MM.1S (cell line): ENCODE measurements around the gene CLEC6A.

Experiments used
- DNase-seq: peaks from one replicate; pipeline ENCODE4 v3.0.0-alpha.2; 2015
- H2AFZ ChIP-seq: fragments of 300-600 bp; sonication (generic); 2 replicates; pipeline ENCODE4 v1.6.0; 2016; ENCODE audit warnings: antibody characterized with exemption, low read length
- H3F3A ChIP-seq: fragments of 300-600 bp; sonication (generic); 2 replicates; pipeline ENCODE4 v1.6.1; 2016; ENCODE audit warnings: mild to moderate bottlenecking, antibody characterized with exemption, low read length, moderate library complexity, mixed read lengths; ENCODE audit not compliant: insufficient read depth
- H3K27ac ChIP-seq: fragments of 300-600 bp; sonication (generic); 2 replicates; pipeline ENCODE4 v1.5.1; 2016; ENCODE audit warnings: mild to moderate bottlenecking, low read length
- H3K27me3 ChIP-seq: fragments of 300-600 bp; sonication (generic); replicated peaks from 2 replicates; pipeline ENCODE4 v1.6.0; 2016; ENCODE audit warnings: low read length; ENCODE audit not compliant: insufficient read depth
- H3K36me3 ChIP-seq: fragments of 300-600 bp; sonication (generic); replicated peaks from 2 replicates; pipeline ENCODE4 v1.6.1; 2016; ENCODE audit warnings: mild to moderate bottlenecking, low read length, mixed read lengths; ENCODE audit not compliant: insufficient read depth
- H3K4me1 ChIP-seq: fragments of 300-600 bp; sonication (generic); 2 replicates; pipeline ENCODE4 v1.6.1; 2016; ENCODE audit warnings: low read length, mixed read lengths
- H3K4me2 ChIP-seq: fragments of 300-600 bp; sonication (generic); 2 replicates; pipeline ENCODE4 v1.6.0; 2016; ENCODE audit warnings: low read depth, low read length
- H3K4me3 ChIP-seq: fragments of 300-600 bp; sonication (generic); 2 replicates; pipeline ENCODE4 v1.5.1; 2016; ENCODE audit warnings: low read length, mixed read lengths
- H3K79me2 ChIP-seq: fragments of 300-600 bp; sonication (generic); 2 replicates; pipeline ENCODE4 v1.6.1; 2016; ENCODE audit warnings: mixed run types, low read length, mixed read lengths
- H3K9ac ChIP-seq: fragments of 300-600 bp; sonication (generic); 2 replicates; pipeline ENCODE4 v1.6.1; 2016; ENCODE audit warnings: low read length, mixed read lengths
- H3K9me2 ChIP-seq: fragments of 300-600 bp; sonication (generic); replicated peaks from 2 replicates; pipeline ENCODE4 v1.6.1; 2016; ENCODE audit warnings: mild to moderate bottlenecking, low read length, mixed read lengths; ENCODE audit not compliant: insufficient read depth
- H3K9me3 ChIP-seq: fragments of 300-600 bp; sonication (generic); replicated peaks from 2 replicates; pipeline ENCODE4 v1.6.1; 2016; ENCODE audit warnings: mild to moderate bottlenecking, low read length, mixed read lengths; ENCODE audit not compliant: insufficient read depth
- H4K20me1 ChIP-seq: fragments of 300-600 bp; sonication (generic); 2 replicates; pipeline ENCODE4 v1.6.1; 2016; ENCODE audit warnings: mild to moderate bottlenecking, low read length, moderate library complexity, mixed read lengths; ENCODE audit not compliant: insufficient read depth
- CTCF ChIP-seq: fragments of 300-600 bp; sonication (generic); IDR thresholded peaks from 2 replicates; pipeline ENCODE4 v1.5.1; 2016; ENCODE audit warnings: antibody characterized with exemption, low read length, mixed read lengths
- EZH2 ChIP-seq: fragments of 300-600 bp; sonication (generic); optimal IDR thresholded peaks from 2 replicates; pipeline ENCODE3; 2017; ENCODE audit warnings: low read depth, mild to moderate bottlenecking, antibody characterized with exemption, low read length, mixed read lengths
- EZH2phosphoT487 ChIP-seq: fragments of 300-600 bp; sonication (generic); IDR thresholded peaks from 2 replicates; pipeline ENCODE4 v1.6.1; 2018; ENCODE audit warnings: antibody characterized with exemption, low read length

The CLEC6A gene

GRCh38 chr12:8455271-8455670, 491 bp upstream of the CLEC6A start:
- Histone ChIP-seq H3K27me3 (no peaks in the 10 kb centered on the region), H3K4me2 (no peak overlapping the region), H3K9ac (no peak overlapping the region), H3K4me3 (no peak overlapping the region), H3K4me1 (0 out of 2 replicates have a peak, but pooled peaks cover 6% of the 10 kb centered on the region), H3K9me3 (no peaks in the 10 kb centered on the region), H3K36me3 (no peaks in the 10 kb centered on the region), H3K9me2 (no peaks in the 10 kb centered on the region), H2AFZ (no peak overlapping the region), H3K27ac (no peak overlapping the region), H3F3A (no peaks in the 10 kb centered on the region), H3K79me2 (no peaks in the 10 kb centered on the region), H4K20me1 (no peaks in the 10 kb centered on the region)
- no peak for TF ChIP-seq EZH2phosphoT487
- no peak for TF ChIP-seq EZH2
- no peak for TF ChIP-seq CTCF
- DNase-seq: no peak

GRCh38 chr12:8461426-8461825, 5.7 kb downstream of the CLEC6A start:
- no peak overlapping the region for H3K27ac ChIP-seq
- H3K9me3 ChIP-seq: no peaks in the 10 kb centered on the region
- H3K36me3 ChIP-seq: no peaks in the 10 kb centered on the region
- no peaks in the 10 kb centered on the region for H3F3A ChIP-seq
- H3K79me2 ChIP-seq: no peaks in the 10 kb centered on the region
- no peaks in the 10 kb centered on the region for H4K20me1 ChIP-seq
- H3K4me3 ChIP-seq: no peak overlapping the region
- no peak for DNase-seq
- TF ChIP-seq EZH2phosphoT487: no peak
- no peak for TF ChIP-seq CTCF
- no peak overlapping the region for H3K4me2 ChIP-seq
- no peak overlapping the region for H3K9ac ChIP-seq
- H3K9me2 ChIP-seq: no peaks in the 10 kb centered on the region
- H3K4me1 ChIP-seq: no peaks in the 10 kb centered on the region
- H3K27me3 ChIP-seq: no peaks in the 10 kb centered on the region
- H2AFZ ChIP-seq: no peak overlapping the region

- Histone ChIP-seq H3K4me2 (no peak overlapping the region), H3K27me3 (no peaks in the 10 kb centered on the region), H2AFZ (no peak overlapping the region), H3K36me3 (no peaks in the 10 kb centered on the region), H3K27ac (no peak overlapping the region), H3K4me1 (no peaks in the 10 kb centered on the region), H4K20me1 (no peaks in the 10 kb centered on the region), H3K9me2 (no peaks in the 10 kb centered on the region), H3K4me3 (no peak overlapping the region), H3K9me3 (no peaks in the 10 kb centered on the region), H3K9ac (no peak overlapping the region), H3F3A (no peaks in the 10 kb centered on the region), H3K79me2 (no peaks in the 10 kb centered on the region)
- no peak for TF ChIP-seq CTCF
- no peak for TF ChIP-seq EZH2
- no peak for TF ChIP-seq EZH2phosphoT487
- DNase-seq: no peak
Observed at GRCh38 chr12:8465301-8465996, 9.7 kb downstream of the CLEC6A start.
